ENCODE measurements around the gene GLCE. TPM values are rescaled to one million over a fixed set of nuclear protein-coding genes. Genes with fewer than 3 reads are reported as not detected.

The GLCE gene
- total RNA-seq, 1 experiment from 2014 or later = 6.4 TPM

GRCh38 chr15:69316291-69316690, 155.9 kb downstream of the GLCE start:
- H3K27ac ChIP-seq (ENCODE audit: low read length) = no peak overlapping the region
- no peak overlapping the region for H2AFZ ChIP-seq (ENCODE audit: low read length)
- H3K9ac ChIP-seq (ENCODE audit: low read length) = no peak overlapping the region
- no peaks in the 10 kb centered on the region for H3K9me3 ChIP-seq (ENCODE audit: low read length)
- H3K36me3 ChIP-seq (ENCODE audit: insufficient read depth, low read length) = no peaks in the 10 kb centered on the region
- no peaks in the 10 kb centered on the region for H3K9me2 ChIP-seq (replicated peaks; ENCODE audit: insufficient read depth, low read length)
- H3K4me1 ChIP-seq (ENCODE audit: low read length) = no peaks in the 10 kb centered on the region
- no peak for DNase-seq
- no peaks in the 10 kb centered on the region for H4K20me1 ChIP-seq (ENCODE audit: insufficient read depth, low read depth, low read length)
- H3K4me2 ChIP-seq (ENCODE audit: low read depth, low read length, poor library complexity, severe bottlenecking) = no peak overlapping the region
- no peaks in the 10 kb centered on the region for H3K79me2 ChIP-seq (ENCODE audit: low read length)
- H3K4me3 ChIP-seq (ENCODE audit: low read length) = no peak overlapping the region
- H3K27me3 ChIP-seq (ENCODE audit: low read length) = no peaks in the 10 kb centered on the region

GRCh38 chr15:69317392-69317841, 157.0 kb downstream of the GLCE start:
- H3K9me3 ChIP-seq (ENCODE audit: low read length) = no peaks in the 10 kb centered on the region
- no peak overlapping the region for H3K4me2 ChIP-seq (ENCODE audit: low read depth, low read length, poor library complexity, severe bottlenecking)
- no peak for DNase-seq
- no peaks in the 10 kb centered on the region for H4K20me1 ChIP-seq (ENCODE audit: insufficient read depth, low read depth, low read length)
- H3K4me3 ChIP-seq (ENCODE audit: low read length) = no peak overlapping the region
- H3K27me3 ChIP-seq (ENCODE audit: low read length) = no peaks in the 10 kb centered on the region
- H2AFZ ChIP-seq (ENCODE audit: low read length) = no peak overlapping the region
- H3K79me2 ChIP-seq (ENCODE audit: low read length) = no peaks in the 10 kb centered on the region
- H3K9ac ChIP-seq (ENCODE audit: low read length) = no peak overlapping the region
- H3K9me2 ChIP-seq (replicated peaks; ENCODE audit: insufficient read depth, low read length) = no peaks in the 10 kb centered on the region
- H3K4me1 ChIP-seq (ENCODE audit: low read length) = no peaks in the 10 kb centered on the region
- no peak overlapping the region for H3K27ac ChIP-seq (ENCODE audit: low read length)
- H3K36me3 ChIP-seq (ENCODE audit: insufficient read depth, low read length) = no peaks in the 10 kb centered on the region

GRCh38 chr15:69318033-69318432, 157.6 kb downstream of the GLCE start:
- H3K36me3 ChIP-seq (ENCODE audit: insufficient read depth, low read length) = no peaks in the 10 kb centered on the region
- DNase-seq = no peak
- H3K4me1 ChIP-seq (ENCODE audit: low read length) = no peaks in the 10 kb centered on the region
- H3K9me3 ChIP-seq (ENCODE audit: low read length) = no peaks in the 10 kb centered on the region
- no peak overlapping the region for H3K9ac ChIP-seq (ENCODE audit: low read length)
- no peaks in the 10 kb centered on the region for H3K79me2 ChIP-seq (ENCODE audit: low read length)
- H3K27ac ChIP-seq (ENCODE audit: low read length) = no peak overlapping the region
- H2AFZ ChIP-seq (ENCODE audit: low read length) = no peak overlapping the region
- no peaks in the 10 kb centered on the region for H3K9me2 ChIP-seq (replicated peaks; ENCODE audit: insufficient read depth, low read length)
- H3K4me3 ChIP-seq (ENCODE audit: low read length) = no peak overlapping the region
- H3K4me2 ChIP-seq (ENCODE audit: low read depth, low read length, poor library complexity, severe bottlenecking) = no peak overlapping the region
- H3K27me3 ChIP-seq (ENCODE audit: low read length) = no peaks in the 10 kb centered on the region
- no peaks in the 10 kb centered on the region for H4K20me1 ChIP-seq (ENCODE audit: insufficient read depth, low read depth, low read length)

- no peaks in the 10 kb centered on the region for H3K9me2 ChIP-seq (replicated peaks; ENCODE audit: insufficient read depth, low read length)
- no peak overlapping the region for H3K9ac ChIP-seq (ENCODE audit: low read length)
- H4K20me1 ChIP-seq (ENCODE audit: insufficient read depth, low read depth, low read length) = no peaks in the 10 kb centered on the region
- no peaks in the 10 kb centered on the region for H3K79me2 ChIP-seq (ENCODE audit: low read length)
- H3K9me3 ChIP-seq (ENCODE audit: low read length) = no peaks in the 10 kb centered on the region
- no peak overlapping the region for H2AFZ ChIP-seq (ENCODE audit: low read length)
- H3K4me2 ChIP-seq (ENCODE audit: low read depth, low read length, poor library complexity, severe bottlenecking) = no peak overlapping the region
- no peaks in the 10 kb centered on the region for H3K36me3 ChIP-seq (ENCODE audit: insufficient read depth, low read length)
- H3K27me3 ChIP-seq (ENCODE audit: low read length) = no peaks in the 10 kb centered on the region
- H3K27ac ChIP-seq (ENCODE audit: low read length) = no peak overlapping the region
- no peaks in the 10 kb centered on the region for H3K4me1 ChIP-seq (ENCODE audit: low read length)
- H3K4me3 ChIP-seq (ENCODE audit: low read length) = no peak overlapping the region
- DNase-seq = no peak
Measured at GRCh38 chr15:69319384-69320375, 159.2 kb downstream of the GLCE start.

GRCh38 chr15:69320977-69321554, 160.6 kb downstream of the GLCE start:
- Histone ChIP-seq H3K9ac (ENCODE audit: low read length) (no peak overlapping the region), H3K36me3 (ENCODE audit: insufficient read depth, low read length) (no peaks in the 10 kb centered on the region), H4K20me1 (ENCODE audit: insufficient read depth, low read depth, low read length) (no peaks in the 10 kb centered on the region), H3K4me1 (ENCODE audit: low read length) (no peaks in the 10 kb centered on the region), H3K9me2 (replicated peaks; ENCODE audit: insufficient read depth, low read length) (no peaks in the 10 kb centered on the region), H3K27ac (ENCODE audit: low read length) (no peak overlapping the region), H3K9me3 (ENCODE audit: low read length) (no peaks in the 10 kb centered on the region), H2AFZ (ENCODE audit: low read length) (no peak overlapping the region), H3K4me3 (ENCODE audit: low read length) (no peak overlapping the region), H3K27me3 (ENCODE audit: low read length) (no peaks in the 10 kb centered on the region), H3K79me2 (ENCODE audit: low read length) (no peaks in the 10 kb centered on the region), H3K4me2 (ENCODE audit: low read depth, low read length, poor library complexity, severe bottlenecking) (no peak overlapping the region)
- DNase-seq = no peak

Other genes with a start within 250 kb of the GLCE start
- not detected in 2 replicates for gene SPESP1, start 230.1 kb upstream of the GLCE start, total RNA-seq (2014; rRNA removed; shearing (Covaris generic); ENCODE audit: low replicate concordance)
- gene NOX5, start 145.9 kb upstream of the GLCE start, total RNA-seq (2014; rRNA removed; shearing (Covaris generic); ENCODE audit: low replicate concordance) = not detected in 2 replicates
- not detected in 2 replicates for gene PAQR5, start 138.3 kb downstream of the GLCE start, total RNA-seq (2014; rRNA removed; shearing (Covaris generic); ENCODE audit: low replicate concordance)

Measured in Karpas-422 (cell line).